Right lobe of liver (tissue), 6 donors: Measurements from ENCODE around the gene GMPR. TPM values are rescaled to one million over a fixed set of nuclear protein-coding genes. Genes with fewer than 3 reads are reported as not detected.
"Not testable (repeated sequence)": the region's sequence is repeated elsewhere in the genome, so short reads cannot be mapped to it uniquely, and the experiment has no call there.

Source experiments
- ATAC-seq, 4 donors: fragments of 200-7000 bp; cut with Tn5 transposase; one replicate each; pipeline ENCODE4 v1.9.1; 2020; ENCODE audit warnings: mild to moderate bottlenecking in 4 of 4, moderate library complexity in 4 of 4
- DNase-seq, 3 donors: peaks; one replicate each; pipeline ENCODE4 v3.0.0-alpha.2; 2020
- H3K27ac ChIP-seq, 3 donors: fragments of 200-600 bp; one replicate each; pipeline ENCODE4 v1.8.0; 2022
- H3K27me3 ChIP-seq, 2 donors: fragments of 200-600 bp; one replicate each; pipeline ENCODE4 v1.8.0; 2022
- H3K36me3 ChIP-seq, 4 donors: fragments of 200-600 bp; sonication (generic) in 1 of 4; one replicate each; pipeline versions ENCODE4 v1.5.1 to v1.8.0; 2017 to 2022; ENCODE audit warnings: control low read depth in 1 of 4
- H3K4me1 ChIP-seq, 4 donors: fragments of 200-600 bp; sonication (generic) in 1 of 4; one replicate each; pipeline versions ENCODE4 v1.5.1 to v1.8.0; 2017 to 2022; ENCODE audit warnings: control low read depth in 1 of 4
- H3K4me3 ChIP-seq, 3 donors: fragments of 200-600 bp; one replicate each; pipeline ENCODE4 v1.8.0; 2022
- H3K9me3 ChIP-seq, 4 donors: fragments of 200-600 bp; sonication (generic) in 1 of 4; one replicate each; pipeline versions ENCODE4 v1.5.1 to v1.8.0; 2017 to 2022; ENCODE audit warnings: control low read depth in 1 of 4
- POLR2A ChIP-seq: fragments of 450-650 bp; IDR thresholded peaks from one replicate; pipeline ENCODE4 v1.6.1; 2017; ENCODE audit warnings: antibody characterized with exemption, mild to moderate bottlenecking
- WGBS: methylation state at CpG from one replicate; pipeline ENCODE4 v1.1.6; 2018; ENCODE audit warnings: low coverage, low lambda C conversion rate; ENCODE audit not compliant: insufficient coverage; ENCODE audit errors: missing lambda C conversion rate; 5-methylcytosine and 5-hydroxymethylcytosine counted together
- intact Hi-C, 2 donors: fragments of 100-400 bp; cut with DNase I; formaldehyde crosslinking; loops; one replicate each; pipeline versions ENCODE4 v1.11.2 to v1.14.1; 2022
- total RNA-seq, 6 experiments: library from RNA; depleted of rRNA in 2 of 6; stranded (reverse); fragments of >200 nt in 2 of 6; fragmentation: NEBNext Ultra II Directional in 3 of 6; extraction: Animal tissue kit (Norgen Biotek cat#: 25700) in 3 of 6; gene quantifications; one replicate each; pipeline versions ENCODE4 v1.1.0 to v1.2.4, GENCODE V29; 2016 to 2023
- TF ChIP-seq, protein P1 (sequence below), 4 donors: fragments of 200-600 bp in 3 of 4; fragments of 450-650 bp in 1 of 4; IDR thresholded peaks; one replicate each; pipeline versions ENCODE4 v1.5.1 to v1.8.0; 2016 to 2022; ENCODE audit warnings: antibody characterized with exemption in 4 of 4, mild to moderate bottlenecking in 2 of 4
- donor health status: DM: no; HTN: yes; CAD: no.
- donor health status: DM: no; HTN: no; CAD: no.
- donor health status: DM: no; HTN: no; CAD: no.
- donor health status: DM: no; HTN: yes; CAD: no.
- donor health status: DM: no; HTN: yes; CAD: no.

GMPR gene
- total RNA-seq, 6 experiments from 2014 or later, result 3.7 to 6.5 (median 4.9) TPM

DNA sequence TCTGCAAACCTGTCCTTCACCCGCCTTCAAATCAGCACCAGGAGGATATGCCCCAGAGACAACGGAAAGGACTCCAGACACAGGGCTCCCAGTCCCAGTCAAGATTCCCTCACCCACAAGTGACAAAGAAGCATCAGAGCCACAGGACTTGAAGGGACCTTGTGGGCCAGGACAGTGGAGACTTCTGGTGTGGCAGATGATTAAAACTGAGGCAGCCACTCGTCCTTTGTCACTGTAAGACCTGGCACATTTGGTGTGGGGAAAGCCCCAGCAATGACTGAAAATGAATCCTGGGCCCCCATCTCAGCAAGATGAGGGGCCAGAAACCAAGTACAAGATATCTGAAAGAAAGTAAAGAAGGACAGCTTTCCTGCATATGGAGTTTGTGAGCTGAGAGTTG is 15.6 kb upstream of the GMPR start:
- 95% methylated on average over 2 of the region's 3 CpGs for WGBS
- TF ChIP-seq, protein P1, sequence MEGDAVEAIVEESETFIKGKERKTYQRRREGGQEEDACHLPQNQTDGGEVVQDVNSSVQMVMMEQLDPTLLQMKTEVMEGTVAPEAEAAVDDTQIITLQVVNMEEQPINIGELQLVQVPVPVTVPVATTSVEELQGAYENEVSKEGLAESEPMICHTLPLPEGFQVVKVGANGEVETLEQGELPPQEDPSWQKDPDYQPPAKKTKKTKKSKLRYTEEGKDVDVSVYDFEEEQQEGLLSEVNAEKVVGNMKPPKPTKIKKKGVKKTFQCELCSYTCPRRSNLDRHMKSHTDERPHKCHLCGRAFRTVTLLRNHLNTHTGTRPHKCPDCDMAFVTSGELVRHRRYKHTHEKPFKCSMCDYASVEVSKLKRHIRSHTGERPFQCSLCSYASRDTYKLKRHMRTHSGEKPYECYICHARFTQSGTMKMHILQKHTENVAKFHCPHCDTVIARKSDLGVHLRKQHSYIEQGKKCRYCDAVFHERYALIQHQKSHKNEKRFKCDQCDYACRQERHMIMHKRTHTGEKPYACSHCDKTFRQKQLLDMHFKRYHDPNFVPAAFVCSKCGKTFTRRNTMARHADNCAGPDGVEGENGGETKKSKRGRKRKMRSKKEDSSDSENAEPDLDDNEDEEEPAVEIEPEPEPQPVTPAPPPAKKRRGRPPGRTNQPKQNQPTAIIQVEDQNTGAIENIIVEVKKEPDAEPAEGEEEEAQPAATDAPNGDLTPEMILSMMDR (IDR thresholded peaks at IDR 0.05), result no peak
- TF ChIP-seq POLR2A, result no peak
- DNase-seq, result no peak

DNA sequence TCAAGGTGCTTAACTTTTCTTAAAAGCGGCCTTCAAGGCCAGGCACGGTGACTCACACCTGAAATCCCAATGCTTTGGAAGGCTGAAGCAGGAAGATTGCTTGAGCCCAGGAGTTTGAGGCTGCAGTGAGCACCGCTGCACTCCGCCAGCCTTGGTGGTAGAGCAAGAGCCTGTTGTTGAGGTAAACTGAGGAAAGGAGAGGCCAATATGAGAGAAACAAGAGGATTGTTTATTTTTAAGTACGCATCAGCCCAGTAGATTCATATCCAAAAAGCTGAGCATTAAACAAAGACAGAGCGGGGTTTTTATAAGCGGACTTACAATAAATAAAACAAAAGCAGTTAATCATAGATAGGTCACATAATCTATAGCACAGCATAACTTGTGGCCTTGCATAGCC is 15.0 kb upstream of the GMPR start:
- Histone ChIP-seq H3K4me1 (no peaks in the 10 kb centered on the region), H3K27ac (no peak overlapping the region), H3K36me3 (no peaks in the 10 kb centered on the region), H3K9me3 (no peaks in the 10 kb centered on the region), H3K4me3 (no peak overlapping the region), H3K27me3 (no peaks in the 10 kb centered on the region)
- DNase-seq (no peak), ATAC-seq (no peak)
- 89% methylated on average over 7 of the region's 7 CpGs for WGBS
- intact Hi-C loops, result no loop called here
- TF ChIP-seq, protein P1 (IDR thresholded peaks at IDR 0.05), result no peak
- no peak for TF ChIP-seq POLR2A

More for the DNA sequence above, 15.6 kb upstream of the GMPR start:
- ATAC-seq, result no peak
- Histone ChIP-seq H3K27ac (no peak overlapping the region), H3K27me3 (no peaks in the 10 kb centered on the region), H3K4me3 (no peak overlapping the region), H3K4me1 (no peaks in the 10 kb centered on the region), H3K36me3 (no peaks in the 10 kb centered on the region), H3K9me3 (no peaks in the 10 kb centered on the region)
- intact Hi-C loops, result no loop called here

DNA sequence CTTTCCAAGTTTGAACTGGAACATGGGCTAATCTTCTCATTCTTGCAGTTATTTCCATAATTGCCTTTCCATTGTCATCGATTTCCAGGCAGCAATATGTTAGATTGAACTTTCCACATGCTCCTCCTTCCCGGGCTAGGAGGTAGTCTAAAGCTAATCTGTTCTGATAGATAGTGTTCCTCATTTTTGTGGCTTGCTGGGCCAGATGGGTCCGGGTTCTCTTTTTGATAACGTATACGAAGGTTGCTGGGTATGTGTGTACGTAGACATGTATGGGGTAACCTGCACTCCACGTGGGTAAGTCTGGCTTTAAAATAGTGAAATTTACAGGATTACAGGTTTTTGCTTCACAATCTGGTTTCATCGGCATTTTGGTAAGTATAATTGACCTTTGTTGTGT is 14.0 kb upstream of the GMPR start:
- H3K27me3 ChIP-seq, result no peaks in the 10 kb centered on the region
- no peaks in the 10 kb centered on the region for H3K4me1 ChIP-seq
- DNase-seq (no peak), ATAC-seq (no peak)
- H3K27ac ChIP-seq, result no peak overlapping the region
- 54% methylated on average over 8 of the region's 8 CpGs for WGBS
- no peaks in the 10 kb centered on the region for H3K9me3 ChIP-seq
- H3K4me3 ChIP-seq, result no peak overlapping the region
- TF ChIP-seq POLR2A, result no peak
- TF ChIP-seq, protein P1 (IDR thresholded peaks at IDR 0.05), result no peak
- no peaks in the 10 kb centered on the region for H3K36me3 ChIP-seq
- intact Hi-C loops, result no loop called here

DNA sequence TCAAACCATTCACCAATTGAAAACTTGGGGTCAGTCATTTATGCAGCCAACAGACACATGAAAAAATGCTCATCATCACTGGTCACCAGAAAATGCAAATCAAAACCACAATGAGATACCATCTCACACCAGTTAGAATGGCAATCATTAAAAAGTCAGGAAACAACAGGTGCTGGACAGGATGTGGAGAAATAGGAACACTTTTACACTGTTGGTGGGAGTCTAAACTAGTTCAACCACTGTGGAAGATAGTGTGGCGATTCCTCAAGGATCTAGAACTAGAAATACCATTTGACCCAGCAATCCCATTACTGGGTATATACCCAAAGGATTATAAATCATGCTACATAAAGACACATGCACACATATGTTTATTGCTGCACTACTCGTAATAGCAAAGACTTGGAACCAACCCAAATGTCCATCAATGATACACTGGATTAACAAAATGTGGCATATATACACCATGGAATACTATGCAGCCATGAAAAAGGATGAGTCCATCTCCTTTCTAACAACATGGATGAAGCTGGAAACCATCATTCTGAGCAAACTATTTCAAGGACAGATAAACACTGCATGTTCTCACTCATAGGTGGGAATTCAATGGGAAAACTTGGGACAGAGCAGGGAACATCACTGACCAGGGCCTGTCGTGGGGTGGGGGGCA is 13.2 kb upstream of the GMPR start:
- H3K36me3 ChIP-seq, H3K9me3 ChIP-seq, DNase-seq, H3K4me3 ChIP-seq, ATAC-seq, H3K4me1 ChIP-seq, intact Hi-C loops, H3K27me3 ChIP-seq, H3K27ac ChIP-seq: not testable (repeated sequence)
- WGBS, result 65% methylated on average over 2 of the region's 3 CpGs

DNA sequence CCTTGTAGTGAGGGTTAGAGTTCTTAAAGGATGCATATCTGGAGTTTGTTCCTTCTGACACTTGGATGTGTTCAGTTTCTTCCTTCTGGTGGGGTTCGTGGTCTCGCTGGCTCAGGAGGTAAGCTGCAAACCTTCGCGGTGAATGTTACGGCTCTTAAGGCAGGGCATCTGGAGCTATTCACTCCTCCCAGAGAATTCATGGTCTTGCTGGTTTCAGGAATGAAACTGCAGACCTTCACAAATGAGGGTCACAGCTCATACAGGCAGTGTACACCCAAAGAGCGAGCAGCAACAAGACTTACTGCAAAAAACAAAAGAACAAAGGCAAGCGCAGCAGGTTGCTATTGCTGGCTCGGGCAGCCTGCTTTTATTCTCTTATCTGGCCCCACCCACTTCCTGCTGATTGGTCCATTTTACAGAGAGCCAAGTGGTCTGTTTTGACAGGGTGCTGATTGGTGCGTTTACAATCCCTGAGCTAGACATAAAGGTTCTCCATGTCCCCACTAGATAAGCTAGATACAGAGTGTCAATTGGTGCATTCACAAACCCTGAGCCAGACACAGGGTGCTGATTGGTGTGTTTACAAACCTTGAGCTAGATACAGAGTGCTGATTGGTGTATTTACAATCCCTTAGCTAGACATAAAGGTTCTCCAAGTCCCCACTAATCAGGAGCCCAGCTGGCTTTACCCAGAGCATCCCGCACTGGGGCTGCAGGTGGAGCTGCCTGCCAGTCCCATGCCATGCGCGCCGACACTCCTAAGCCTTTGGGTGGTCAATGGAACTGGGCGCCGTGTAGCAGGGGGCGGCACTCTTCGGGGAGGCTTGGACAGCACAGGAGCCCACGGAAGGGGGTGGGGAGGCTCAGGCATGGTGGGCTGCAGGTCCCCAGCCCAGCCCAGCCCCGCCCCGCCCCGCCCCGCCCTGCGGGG is 12.0 kb upstream of the GMPR start:
- ATAC-seq, H3K27me3 ChIP-seq, H3K4me1 ChIP-seq, H3K27ac ChIP-seq, H3K36me3 ChIP-seq, intact Hi-C loops, DNase-seq, H3K9me3 ChIP-seq, H3K4me3 ChIP-seq: not testable (repeated sequence)
- WGBS, result 81% methylated on average over 11 of the region's 23 CpGs
